Hepatocyte (in vitro differentiated cells): Measurements from ENCODE around the gene CARD18. TPM values are rescaled to one million over a fixed set of nuclear protein-coding genes. Genes with fewer than 3 reads are reported as not detected.

Experiments used
- polyA plus RNA-seq: library from polyadenylated mRNA; unstranded; fragments of >200 nt; fragmentation: Nextera tagmentation; extraction: Ambion mirVana; gene quantifications from 2 replicates; pipeline ENCODE4 v1.2.1, GENCODE V29; 2016
- total RNA-seq: library from RNA; depleted of rRNA; stranded (reverse); fragments of >200 nt; gene quantifications from 2 replicates; pipeline ENCODE4 v1.2.3, GENCODE V29; 2014

The CARD18 gene
- total and polyA plus RNA-seq, 2 experiments from 2014 or later = not detected

Other genes starting within 250 kb of the CARD18 start
- 0.13 and 0.36 TPM in 2 replicates for gene CASP12, start 241.3 kb downstream of the CARD18 start, total RNA-seq
- 0.42 TPM in 1 of 2 replicates, not detected in the other for gene CASP12, start 241.3 kb downstream of the CARD18 start, polyA plus RNA-seq
- gene CASP4, start 171.2 kb downstream of the CARD18 start, total RNA-seq = 50.9 and 56.1 TPM in 2 replicates
- gene CASP4, start 171.2 kb downstream of the CARD18 start, polyA plus RNA-seq = 15.8 and 18.8 TPM in 2 replicates
- 2.9 and 6.9 TPM in 2 replicates for gene CASP5, start 116.6 kb downstream of the CARD18 start, total RNA-seq
- gene CASP5, start 116.6 kb downstream of the CARD18 start, polyA plus RNA-seq = 0.46 and 0.92 TPM in 2 replicates
- gene CASP1, start 104.6 kb downstream of the CARD18 start, total RNA-seq = 2.0 and 9.7 TPM in 2 replicates
- gene CASP1, start 104.6 kb downstream of the CARD18 start, polyA plus RNA-seq = 2.9 and 4.7 TPM in 2 replicates
- 3.1 and 11.9 TPM in 2 replicates for gene CARD16, start 94.4 kb downstream of the CARD18 start, total RNA-seq
- gene CARD16, start 94.4 kb downstream of the CARD18 start, polyA plus RNA-seq = 19.6 and 23.8 TPM in 2 replicates